Measurements from ENCODE around the gene DSG2.

Gene DSG2

DNA sequence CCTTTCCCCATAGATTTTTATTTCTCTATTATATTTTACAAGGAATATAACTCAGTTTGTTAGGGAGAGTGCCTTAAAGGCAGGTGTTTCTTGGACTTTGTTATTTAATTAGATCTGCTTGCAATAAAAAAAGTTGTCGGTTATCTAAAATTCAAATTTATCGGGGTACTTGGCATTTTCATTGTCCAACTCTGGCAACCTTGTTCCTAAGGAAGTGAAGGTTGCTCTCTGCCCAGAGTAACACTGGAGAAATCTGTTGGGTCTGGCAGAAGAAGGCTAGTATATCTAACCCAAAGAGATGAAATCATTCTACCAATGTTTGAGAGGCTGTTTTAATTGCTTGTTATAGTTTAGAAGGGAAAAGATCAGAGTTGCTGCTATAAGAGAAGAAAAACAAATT, 50.9 kb downstream of the DSG2 start:
- DNase-seq (ENCODE audit: low read depth, low spot score) = no peak
- in situ Hi-C loops (cut with HindIII; ENCODE audit: low sequenced_read_pairs) = no loop called here
- TF ChIP-seq, protein P1, sequence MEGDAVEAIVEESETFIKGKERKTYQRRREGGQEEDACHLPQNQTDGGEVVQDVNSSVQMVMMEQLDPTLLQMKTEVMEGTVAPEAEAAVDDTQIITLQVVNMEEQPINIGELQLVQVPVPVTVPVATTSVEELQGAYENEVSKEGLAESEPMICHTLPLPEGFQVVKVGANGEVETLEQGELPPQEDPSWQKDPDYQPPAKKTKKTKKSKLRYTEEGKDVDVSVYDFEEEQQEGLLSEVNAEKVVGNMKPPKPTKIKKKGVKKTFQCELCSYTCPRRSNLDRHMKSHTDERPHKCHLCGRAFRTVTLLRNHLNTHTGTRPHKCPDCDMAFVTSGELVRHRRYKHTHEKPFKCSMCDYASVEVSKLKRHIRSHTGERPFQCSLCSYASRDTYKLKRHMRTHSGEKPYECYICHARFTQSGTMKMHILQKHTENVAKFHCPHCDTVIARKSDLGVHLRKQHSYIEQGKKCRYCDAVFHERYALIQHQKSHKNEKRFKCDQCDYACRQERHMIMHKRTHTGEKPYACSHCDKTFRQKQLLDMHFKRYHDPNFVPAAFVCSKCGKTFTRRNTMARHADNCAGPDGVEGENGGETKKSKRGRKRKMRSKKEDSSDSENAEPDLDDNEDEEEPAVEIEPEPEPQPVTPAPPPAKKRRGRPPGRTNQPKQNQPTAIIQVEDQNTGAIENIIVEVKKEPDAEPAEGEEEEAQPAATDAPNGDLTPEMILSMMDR (IDR thresholded peaks at IDR 0.05; ENCODE audit: low read depth, low read length) = no peak
- H3K4me3 ChIP-seq (ENCODE audit: low read depth, low read length) = no peak overlapping the region

DNA sequence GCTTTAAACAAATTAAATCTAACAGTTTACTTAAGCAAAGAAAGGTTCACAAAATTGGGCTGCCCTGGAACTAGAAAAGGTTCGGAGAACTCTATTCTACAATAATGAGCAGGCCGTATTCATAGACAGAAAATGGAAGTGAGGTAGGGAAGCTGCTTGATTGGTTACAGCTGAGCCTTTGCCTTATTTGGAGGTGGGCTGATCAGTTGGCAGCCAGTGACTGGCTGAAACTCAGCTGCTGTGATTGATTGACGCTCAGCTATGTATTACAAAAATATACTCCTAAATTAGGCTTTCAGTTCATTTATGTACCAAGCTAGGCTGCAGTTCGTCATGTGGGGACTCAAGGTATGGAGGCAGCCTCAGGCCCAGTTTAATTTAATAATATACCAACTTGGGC, 51.4 kb downstream of the DSG2 start:
- DNase-seq (ENCODE audit: low read depth, low spot score) = no peak
- in situ Hi-C loops (cut with HindIII; ENCODE audit: low sequenced_read_pairs) = no loop called here
- H3K4me3 ChIP-seq (ENCODE audit: low read depth, low read length) = no peak overlapping the region
- TF ChIP-seq, protein P1 (IDR thresholded peaks at IDR 0.05; ENCODE audit: low read depth, low read length) = no peak

DNA sequence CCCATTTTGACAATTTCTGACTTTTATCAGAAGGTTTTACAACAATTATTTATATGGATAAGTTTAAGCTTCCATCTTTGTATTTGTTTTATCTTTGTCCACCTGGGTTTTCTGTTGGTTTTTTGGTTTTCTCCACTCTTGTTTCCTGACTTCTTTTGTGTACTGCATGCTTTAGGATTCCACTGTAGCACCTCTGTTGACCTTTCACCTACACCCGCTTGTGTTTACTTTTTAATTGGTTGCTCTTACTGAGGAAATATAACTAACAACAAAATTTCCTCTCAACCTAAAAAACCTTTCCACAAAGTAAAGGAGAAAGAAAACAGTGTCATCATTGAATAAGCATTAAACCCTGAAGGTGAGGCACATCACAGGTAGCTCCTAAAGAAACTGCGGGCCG, 53.9 kb downstream of the DSG2 start:
- TF ChIP-seq, protein P1 (IDR thresholded peaks at IDR 0.05; ENCODE audit: low read depth, low read length) = no peak
- no peak overlapping the region for H3K4me3 ChIP-seq (ENCODE audit: low read depth, low read length)
- in situ Hi-C loops (cut with HindIII; ENCODE audit: low sequenced_read_pairs) = no loop called here
- DNase-seq (ENCODE audit: low read depth, low spot score) = no peak

DNA sequence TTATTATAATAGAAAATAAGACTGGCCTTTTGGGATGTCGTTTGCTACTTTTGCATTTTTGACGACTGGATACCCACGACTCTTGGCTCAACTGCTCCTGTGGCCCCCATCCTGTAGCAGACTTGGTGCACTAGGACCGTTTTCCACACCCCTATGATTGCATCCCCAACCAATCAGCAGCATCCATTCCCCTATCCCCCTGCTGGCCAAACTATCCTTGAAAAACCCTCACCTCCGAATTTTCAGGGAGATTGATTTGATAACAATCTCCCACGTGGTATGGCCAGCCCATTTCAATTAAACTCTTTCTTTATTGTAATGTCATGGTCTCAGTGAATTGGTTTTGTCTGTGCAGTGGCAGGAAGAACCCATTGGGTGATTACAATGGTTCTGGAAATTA, 55.8 kb downstream of the DSG2 start:
- no peak overlapping the region for H3K4me3 ChIP-seq (ENCODE audit: low read depth, low read length)
- no peak for DNase-seq (ENCODE audit: low read depth, low spot score)
- in situ Hi-C loops (cut with HindIII; ENCODE audit: low sequenced_read_pairs) = no loop called here
- TF ChIP-seq, protein P1 (IDR thresholded peaks at IDR 0.05; ENCODE audit: low read depth, low read length) = peak; percentile 20

DNA sequence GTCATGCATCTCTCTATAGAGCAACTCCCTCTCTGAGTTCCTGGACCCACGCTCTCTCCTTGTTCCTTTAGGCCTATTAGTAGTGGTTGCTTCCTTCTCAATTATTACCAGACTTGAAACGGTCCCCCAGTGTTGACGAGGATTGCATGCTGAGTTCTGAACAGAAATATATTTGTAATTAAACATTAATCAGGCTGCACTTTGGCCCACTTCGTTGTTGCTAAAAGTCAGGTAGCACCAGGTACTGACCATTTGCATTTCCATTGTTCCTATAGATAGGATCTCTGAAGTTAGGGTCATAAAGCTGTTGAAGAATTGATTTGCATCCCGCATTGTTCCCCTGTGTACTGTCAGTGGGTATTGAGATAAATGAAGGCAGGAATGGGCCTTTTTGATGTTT, 56.8 kb downstream of the DSG2 start:
- TF ChIP-seq, protein P1 (IDR thresholded peaks at IDR 0.05; ENCODE audit: low read depth, low read length) = no peak
- in situ Hi-C loops (cut with HindIII; ENCODE audit: low sequenced_read_pairs) = no loop called here
- no peak overlapping the region for H3K4me3 ChIP-seq (ENCODE audit: low read depth, low read length)
- DNase-seq (ENCODE audit: low read depth, low spot score) = no peak

DNA sequence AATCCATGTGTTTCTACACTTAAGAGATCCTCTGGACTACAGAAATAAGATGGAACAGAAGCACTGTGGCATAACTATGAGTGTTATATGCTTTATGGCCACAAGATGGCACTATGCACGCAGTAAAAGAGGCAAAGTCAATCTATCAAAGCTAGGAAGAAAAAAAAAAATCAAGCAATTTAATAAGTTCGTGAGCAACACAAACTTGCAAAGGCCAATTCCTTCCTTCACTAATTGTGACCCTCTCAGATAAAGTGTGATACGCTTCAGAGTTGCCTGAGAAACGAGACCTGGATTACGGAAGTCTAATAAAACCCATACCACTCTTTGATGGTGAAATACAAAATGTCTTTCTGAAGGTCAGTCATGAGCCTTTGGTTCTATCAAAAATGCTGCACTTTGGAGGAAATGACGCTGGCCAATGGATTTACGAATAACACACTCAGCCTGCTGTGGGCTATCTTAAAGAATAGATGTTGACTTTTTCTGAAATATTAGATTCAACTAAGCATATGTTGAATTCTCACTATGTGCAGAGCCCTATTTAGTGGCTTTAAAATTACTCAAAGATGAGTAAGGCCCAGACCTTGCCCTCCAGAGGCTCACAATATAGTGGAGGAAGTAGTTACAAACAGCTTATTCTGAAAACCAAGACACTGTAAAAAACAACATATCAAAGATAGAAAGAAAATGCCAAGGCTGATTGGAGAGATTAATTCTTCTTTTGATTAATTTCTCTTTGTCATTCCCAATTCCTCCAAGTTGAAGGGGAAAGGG, 58.2 kb downstream of the DSG2 start:
- no peak overlapping the region for H3K4me3 ChIP-seq (ENCODE audit: low read depth, low read length)
- peak; percentile 80 for DNase-seq (ENCODE audit: low read depth, low spot score)
- TF ChIP-seq, protein P1 (IDR thresholded peaks at IDR 0.05; ENCODE audit: low read depth, low read length) = peak; percentile 67
- in situ Hi-C loops (cut with HindIII; ENCODE audit: low sequenced_read_pairs) = no loop called here

Measured in astrocyte of the spinal cord (primary cell).